Trophoblast cell (in vitro differentiated cells and primary cell): Measurements from ENCODE around the gene RSPO4.

Source experiments
- DNase-seq, 2 donors: peaks; one replicate each; pipeline ENCODE4 v3.0.0-alpha.2; 2016
- H2AFZ ChIP-seq: 2 replicates; pipeline ENCODE4 v1.6.1; 2013; ENCODE audit warnings: low read length, moderate library complexity, mild to moderate bottlenecking; ENCODE audit not compliant: insufficient read depth, poor library complexity
- H2AK5ac ChIP-seq: 2 replicates; pipeline ENCODE4 v1.6.1; 2013; ENCODE audit warnings: mild to moderate bottlenecking, low read length
- H2BK120ac ChIP-seq: 2 replicates; pipeline ENCODE4 v1.6.1; 2013; ENCODE audit warnings: low read length, mild to moderate bottlenecking, moderate library complexity; ENCODE audit not compliant: insufficient read depth, poor library complexity
- H2BK12ac ChIP-seq: 2 replicates; pipeline ENCODE4 v1.6.1; 2013; ENCODE audit warnings: mild to moderate bottlenecking, low read length, moderate library complexity
- H2BK5ac ChIP-seq: 2 replicates; pipeline ENCODE4 v1.6.1; 2013; ENCODE audit warnings: low read length, low read depth, moderate library complexity, mild to moderate bottlenecking; ENCODE audit not compliant: poor library complexity
- H3K14ac ChIP-seq: 2 replicates; pipeline ENCODE4 v1.6.1; 2013; ENCODE audit warnings: mild to moderate bottlenecking, low read length
- H3K18ac ChIP-seq: 2 replicates; pipeline ENCODE4 v1.6.1; 2013; ENCODE audit warnings: mild to moderate bottlenecking, low read length
- H3K23ac ChIP-seq: 2 replicates; pipeline ENCODE4 v1.6.1; 2013; ENCODE audit warnings: low read length
- H3K27ac ChIP-seq: 2 replicates; pipeline ENCODE4 v1.5.1; 2013; ENCODE audit warnings: low read depth, mild to moderate bottlenecking, inconsistent platforms, low read length, moderate library complexity
- H3K27me3 ChIP-seq: 2 replicates; pipeline ENCODE4 v1.6.1; 2013; ENCODE audit warnings: inconsistent platforms, mild to moderate bottlenecking, low read length, moderate library complexity; ENCODE audit not compliant: insufficient read depth
- H3K36me3 ChIP-seq, 2 experiments: 1 replicate in 1 of 2; 2 replicates in 1 of 2; pipeline ENCODE4 v1.6.1; 2013; ENCODE audit warnings: low read length in 2 of 2, mild to moderate bottlenecking in 2 of 2, moderate library complexity in 1 of 2; ENCODE audit not compliant: insufficient read depth in 2 of 2, control insufficient read depth in 1 of 2
- H3K4ac ChIP-seq: 2 replicates; pipeline ENCODE4 v1.6.1; 2013; ENCODE audit warnings: low read depth, mild to moderate bottlenecking, low read length, moderate library complexity
- H3K4me1 ChIP-seq, 2 experiments: 1 replicate in 1 of 2; 2 replicates in 1 of 2; pipeline ENCODE4 v1.6.1; 2013; ENCODE audit warnings: low read length in 2 of 2, mild to moderate bottlenecking in 2 of 2, moderate library complexity in 1 of 2; ENCODE audit not compliant: insufficient read depth in 2 of 2, control insufficient read depth in 1 of 2
- H3K4me2 ChIP-seq: 2 replicates; pipeline ENCODE4 v1.6.1; 2013; ENCODE audit warnings: inconsistent platforms, mild to moderate bottlenecking, low read length, moderate library complexity
- H3K4me3 ChIP-seq: 2 replicates; pipeline ENCODE4 v1.5.1; 2013; ENCODE audit warnings: mild to moderate bottlenecking, low read depth, low read length, inconsistent platforms
- H3K79me1 ChIP-seq: one replicate; pipeline ENCODE4 v1.6.1; 2013; ENCODE audit warnings: low read length
- H3K79me2 ChIP-seq: 2 replicates; pipeline ENCODE4 v1.6.1; 2013; ENCODE audit warnings: low read length, mild to moderate bottlenecking; ENCODE audit not compliant: control insufficient read depth, insufficient read depth, poor library complexity
- H3K9ac ChIP-seq: 2 replicates; pipeline ENCODE4 v1.6.1; 2013; ENCODE audit warnings: mild to moderate bottlenecking, low read length
- H3K9me3 ChIP-seq: 2 replicates; pipeline ENCODE4 v1.6.1; 2013; ENCODE audit warnings: low read depth, mild to moderate bottlenecking, control low read depth, inconsistent platforms, low read length; ENCODE audit not compliant: insufficient read depth
- H4K12ac ChIP-seq: 2 replicates; pipeline ENCODE4 v1.6.1; 2013; ENCODE audit warnings: low read depth, mild to moderate bottlenecking, low read length, moderate library complexity
- H4K8ac ChIP-seq: 2 replicates; pipeline ENCODE4 v1.6.1; 2013; ENCODE audit warnings: low read depth, mild to moderate bottlenecking, low read length, moderate library complexity
- H4K91ac ChIP-seq: one replicate; pipeline ENCODE4 v1.6.1; 2013; ENCODE audit warnings: low read depth, mild to moderate bottlenecking, low read length, moderate library complexity
- WGBS: extraction: QIAGEN DNeasy Blood & Tissue Kit; methylation state at CpG from one replicate; pipeline ENCODE4 v1.1.7; 2013; ENCODE audit warnings: missing lambda C conversion rate; ENCODE audit not compliant: insufficient read length, insufficient coverage; ENCODE audit errors: extremely low coverage; 5-methylcytosine and 5-hydroxymethylcytosine counted together

The RSPO4 gene

DNA sequence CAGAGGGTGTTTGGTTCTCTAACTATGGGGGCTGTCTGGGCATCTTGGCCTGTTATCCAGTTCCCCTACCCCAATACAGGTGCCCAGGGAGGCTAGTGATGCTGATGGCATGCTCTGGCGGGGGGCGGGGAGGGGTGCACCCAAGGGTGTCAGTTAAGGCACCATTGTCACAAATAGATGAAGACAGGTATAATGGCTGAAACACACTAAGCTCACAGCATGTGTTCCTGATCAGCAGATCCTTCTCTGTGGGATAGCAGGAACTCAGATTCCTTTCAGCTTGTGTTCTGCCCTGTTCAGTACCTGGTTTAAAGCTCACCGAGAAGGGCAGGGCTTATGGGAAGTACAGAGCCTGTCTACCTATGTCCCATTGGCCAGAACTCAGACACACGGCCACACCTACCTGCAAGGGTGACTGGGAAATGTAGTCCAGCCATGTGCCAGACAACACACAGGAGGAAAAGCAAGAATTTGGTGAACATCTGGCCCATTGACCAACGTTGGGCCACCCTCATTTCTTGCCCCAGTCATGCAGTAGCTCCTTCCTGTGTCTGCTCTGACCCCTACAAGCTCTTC, 3.4 kb upstream of the RSPO4 start:
- H2AK5ac ChIP-seq, result no peak overlapping the region
- no peak overlapping the region for H3K27ac ChIP-seq
- no peak overlapping the region for H3K14ac ChIP-seq
- H3K9ac ChIP-seq, result no peak overlapping the region
- H2AFZ ChIP-seq, result peak overlapping the region; percentile 18
- no peak overlapping the region for H4K12ac ChIP-seq
- H3K4me2 ChIP-seq, result no peak overlapping the region
- H3K79me1 ChIP-seq, result no peaks in the 10 kb centered on the region
- WGBS, result no CpG with 5 or more reads among the region's 5 CpGs
- peaks cover 6 to 7% of the 10 kb centered on the region in 2 experiments for H3K4me1 ChIP-seq
- peaks cover 23% of the 10 kb centered on the region for H3K27me3 ChIP-seq
- no peak overlapping the region for H3K23ac ChIP-seq
- no peak overlapping the region for H2BK120ac ChIP-seq
- no peak overlapping the region for H2BK5ac ChIP-seq
- H4K8ac ChIP-seq, result peak overlapping the region; percentile 56
- no peak overlapping the region for H3K18ac ChIP-seq
- no peak overlapping the region for H2BK12ac ChIP-seq
- no peak overlapping the region for H3K4me3 ChIP-seq
- DNase-seq, result peak; percentile 54 to 59
- H3K4ac ChIP-seq, result no peak overlapping the region
- no peaks in the 10 kb centered on the region for H3K36me3 ChIP-seq
- H3K79me2 ChIP-seq, result no peaks in the 10 kb centered on the region
- H4K91ac ChIP-seq, result peak overlapping the region; percentile 27
- peaks cover 3% of the 10 kb centered on the region for H3K9me3 ChIP-seq

- Histone ChIP-seq H4K12ac (no peak overlapping the region), H2AFZ (no peak overlapping the region), H2BK12ac (no peak overlapping the region), H3K18ac (no peak overlapping the region), H3K79me2 (no peaks in the 10 kb centered on the region), H3K27ac (no peak overlapping the region), H2BK5ac (no peak overlapping the region), H3K9ac (no peak overlapping the region), H3K36me3 (no peaks in the 10 kb centered on the region), H2AK5ac (no peak overlapping the region), H2BK120ac (no peak overlapping the region), H3K4me1 (peaks cover 6 to 7% of the 10 kb centered on the region in 2 experiments), H3K9me3 (peaks cover 3% of the 10 kb centered on the region), H3K4me2 (no peak overlapping the region), H3K23ac (no peak overlapping the region), H3K79me1 (no peaks in the 10 kb centered on the region), H4K8ac (no peak overlapping the region), H4K91ac (no peak overlapping the region), H3K4me3 (no peak overlapping the region), H3K4ac (no peak overlapping the region), H3K27me3 (peaks cover 23% of the 10 kb centered on the region), H3K14ac (no peak overlapping the region)
- no peak for DNase-seq
- WGBS, result no CpG with 5 or more reads among the region's 3 CpGs
These were observed 2.0 kb upstream of the RSPO4 start for GRCh38 chr20:1003920-1004697.

- Histone ChIP-seq H3K14ac (no peak overlapping the region), H2BK12ac (no peak overlapping the region), H3K79me1 (no peaks in the 10 kb centered on the region), H2BK120ac (no peak overlapping the region), H3K27me3 (peaks cover 23% of the 10 kb centered on the region), H3K4me3 (peak overlapping the region; percentile 31), H2BK5ac (no peak overlapping the region), H4K8ac (no peak overlapping the region), H3K36me3 (no peaks in the 10 kb centered on the region), H3K18ac (no peak overlapping the region), H2AFZ (peak overlapping the region; percentile 54), H4K12ac (no peak overlapping the region), H3K4me2 (peak overlapping the region; percentile 78), H4K91ac (no peak overlapping the region), H3K23ac (no peak overlapping the region), H3K4ac (no peak overlapping the region), H3K9me3 (peaks cover 3% of the 10 kb centered on the region), H3K27ac (no peak overlapping the region), H3K4me1 (peaks cover 6 to 7% of the 10 kb centered on the region in 2 experiments), H3K9ac (no peak overlapping the region), H3K79me2 (no peaks in the 10 kb centered on the region), H2AK5ac (no peak overlapping the region)
- no peak for DNase-seq
- no CpG with 5 or more reads among the region's 12 CpGs for WGBS
These were observed 811 bp upstream of the RSPO4 start for GRCh38 chr20:1002682-1003561.

DNA sequence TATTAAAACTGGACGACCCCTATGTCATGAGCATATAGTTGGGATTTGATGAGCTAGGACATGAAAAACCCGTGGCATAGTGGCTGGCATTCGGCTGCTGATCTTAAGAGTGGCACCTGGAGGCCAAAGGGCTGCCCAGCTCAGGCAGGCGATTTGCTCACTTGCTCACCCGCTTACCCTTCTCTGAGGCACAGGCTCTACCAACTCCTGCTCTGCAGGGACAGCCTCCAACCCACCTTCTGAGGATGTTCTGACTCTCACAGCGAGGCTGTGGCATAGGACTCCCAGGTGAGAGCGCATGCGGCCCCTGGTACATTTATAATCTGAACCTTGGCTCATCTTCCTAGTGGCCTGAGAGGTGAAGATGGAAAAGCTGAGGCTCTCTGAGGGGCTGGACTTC, 995 bp downstream of the RSPO4 start:
- Histone ChIP-seq H3K4me1 (peaks cover 6 to 7% of the 10 kb centered on the region in 2 experiments), H3K27me3 (peaks cover 23% of the 10 kb centered on the region), H3K4me2 (no peak overlapping the region), H2BK5ac (no peak overlapping the region), H3K4ac (no peak overlapping the region), H4K12ac (no peak overlapping the region), H3K23ac (no peak overlapping the region), H3K18ac (no peak overlapping the region), H3K9ac (no peak overlapping the region), H3K14ac (no peak overlapping the region), H3K27ac (no peak overlapping the region), H3K79me1 (no peaks in the 10 kb centered on the region), H2AK5ac (no peak overlapping the region), H3K79me2 (no peaks in the 10 kb centered on the region), H3K4me3 (no peak overlapping the region), H2BK12ac (no peak overlapping the region), H4K8ac (no peak overlapping the region), H3K36me3 (no peaks in the 10 kb centered on the region), H2AFZ (no peak overlapping the region), H2BK120ac (no peak overlapping the region), H3K9me3 (peaks cover 3% of the 10 kb centered on the region), H4K91ac (no peak overlapping the region)
- WGBS, result no CpG with 5 or more reads among the region's 8 CpGs
- DNase-seq, result no peak
